Measurements from ENCODE around the gene PTPRE. TPM values are rescaled to one million over a fixed set of nuclear protein-coding genes. Genes with fewer than 3 reads are reported as not detected.

The PTPRE gene
- total and polyA plus RNA-seq, 2 donors: 12.3 to 15.2 TPM

GRCh38 chr10:128114901-128115300 lies 208.0 kb downstream of the PTPRE start:
- Histone ChIP-seq H3K4me3 (ENCODE audit: low read length in 2 of 2) (no peak overlapping the region), H3K36me3 (ENCODE audit: control insufficient read depth in 2 of 2, insufficient read depth in 2 of 2, low read length in 1 of 2) (peaks cover 51 to 96% of the 10 kb centered on the region in 2 donors), H3K4me1 (ENCODE audit: control insufficient read depth in 2 of 2, insufficient read depth in 2 of 2, low read length in 2 of 2) (no peaks in the 10 kb centered on the region), H3K9me3 (ENCODE audit: control insufficient read depth in 2 of 2, insufficient read depth in 1 of 2, low read length in 1 of 2) (no peaks in the 10 kb centered on the region), H3K27me3 (ENCODE audit: control insufficient read depth in 2 of 2, insufficient read depth in 1 of 2, low read length in 1 of 2) (no peaks in the 10 kb centered on the region), H3K27ac (ENCODE audit: low read depth in 1 of 2, low read length in 1 of 2) (no peak overlapping the region)
- WGBS: 97% methylated on average over 2 of the region's 2 CpGs
- DNase-seq (ENCODE audit: low read depth in 6 of 9, low spot score in 9 of 9): no peak

- no peak for DNase-seq (ENCODE audit: low read depth in 6 of 9, low spot score in 9 of 9)
- peaks cover 49 to 91% of the 10 kb centered on the region in 2 donors for H3K36me3 ChIP-seq (ENCODE audit: control insufficient read depth in 2 of 2, insufficient read depth in 2 of 2, low read length in 1 of 2)
These were observed 208.5 kb downstream of the PTPRE start for GRCh38 chr10:128115356-128115755.

GRCh38 chr10:128116187-128116586 lies 209.3 kb downstream of the PTPRE start:
- WGBS: 96% methylated on average over 4 of the region's 4 CpGs
- H3K4me1 ChIP-seq (ENCODE audit: control insufficient read depth in 2 of 2, insufficient read depth in 2 of 2, low read length in 2 of 2): no peaks in the 10 kb centered on the region
- no peaks in the 10 kb centered on the region for H3K9me3 ChIP-seq (ENCODE audit: control insufficient read depth in 2 of 2, insufficient read depth in 1 of 2, low read length in 1 of 2)
- peaks cover 41 to 83% of the 10 kb centered on the region in 2 donors for H3K36me3 ChIP-seq (ENCODE audit: control insufficient read depth in 2 of 2, insufficient read depth in 2 of 2, low read length in 1 of 2)
- no peak for DNase-seq (ENCODE audit: low read depth in 6 of 9, low spot score in 9 of 9)
- no peak overlapping the region for H3K4me3 ChIP-seq (ENCODE audit: low read length in 2 of 2)
- H3K27me3 ChIP-seq (ENCODE audit: control insufficient read depth in 2 of 2, insufficient read depth in 1 of 2, low read length in 1 of 2): no peaks in the 10 kb centered on the region
- no peak overlapping the region for H3K27ac ChIP-seq (ENCODE audit: low read depth in 1 of 2, low read length in 1 of 2)

More at GRCh38 chr10:128115356-128115755, 208.5 kb downstream of the PTPRE start:
- H3K27ac ChIP-seq (ENCODE audit: low read depth in 1 of 2, low read length in 1 of 2): no peak overlapping the region
- H3K4me3 ChIP-seq (ENCODE audit: low read length in 2 of 2): no peak overlapping the region
- no peaks in the 10 kb centered on the region for H3K4me1 ChIP-seq (ENCODE audit: control insufficient read depth in 2 of 2, insufficient read depth in 2 of 2, low read length in 2 of 2)
- over 99% methylated on average over 8 of the region's 8 CpGs for WGBS
- H3K27me3 ChIP-seq (ENCODE audit: control insufficient read depth in 2 of 2, insufficient read depth in 1 of 2, low read length in 1 of 2): no peaks in the 10 kb centered on the region
- H3K9me3 ChIP-seq (ENCODE audit: control insufficient read depth in 2 of 2, insufficient read depth in 1 of 2, low read length in 1 of 2): no peaks in the 10 kb centered on the region

- no peaks in the 10 kb centered on the region for H3K4me1 ChIP-seq (ENCODE audit: control insufficient read depth in 2 of 2, insufficient read depth in 2 of 2, low read length in 2 of 2)
- 97% methylated on average over 13 of the region's 13 CpGs for WGBS
- H3K9me3 ChIP-seq (ENCODE audit: control insufficient read depth in 2 of 2, insufficient read depth in 1 of 2, low read length in 1 of 2): no peaks in the 10 kb centered on the region
- H3K27ac ChIP-seq (ENCODE audit: low read depth in 1 of 2, low read length in 1 of 2): no peak overlapping the region
- H3K36me3 ChIP-seq (ENCODE audit: control insufficient read depth in 2 of 2, insufficient read depth in 2 of 2, low read length in 1 of 2): peaks cover 41 to 80% of the 10 kb centered on the region in 2 donors
- no peak overlapping the region for H3K4me3 ChIP-seq (ENCODE audit: low read length in 2 of 2)
- DNase-seq (ENCODE audit: low read depth in 6 of 9, low spot score in 9 of 9): no peak
- no peaks in the 10 kb centered on the region for H3K27me3 ChIP-seq (ENCODE audit: control insufficient read depth in 2 of 2, insufficient read depth in 1 of 2, low read length in 1 of 2)
These were observed 210.1 kb downstream of the PTPRE start for GRCh38 chr10:128116851-128117615.

- Histone ChIP-seq H3K36me3 (ENCODE audit: control insufficient read depth in 2 of 2, insufficient read depth in 2 of 2, low read length in 1 of 2) (peaks cover 10 to 54% of the 10 kb centered on the region in 2 donors), H3K4me3 (ENCODE audit: low read length in 2 of 2) (no peak overlapping the region), H3K4me1 (ENCODE audit: control insufficient read depth in 2 of 2, insufficient read depth in 2 of 2, low read length in 2 of 2) (peaks cover 12 to 21% of the 10 kb centered on the region in 2 donors), H3K27ac (ENCODE audit: low read depth in 1 of 2, low read length in 1 of 2) (no peak overlapping the region), H3K9me3 (ENCODE audit: control insufficient read depth in 2 of 2, insufficient read depth in 1 of 2, low read length in 1 of 2) (no peaks in the 10 kb centered on the region), H3K27me3 (ENCODE audit: control insufficient read depth in 2 of 2, insufficient read depth in 1 of 2, low read length in 1 of 2) (no peaks in the 10 kb centered on the region)
- no peak for DNase-seq (ENCODE audit: low read depth in 6 of 9, low spot score in 9 of 9)
- WGBS: 96% methylated on average over 5 of the region's 5 CpGs
These were observed 215.0 kb downstream of the PTPRE start for GRCh38 chr10:128121750-128122412.

DNA sequence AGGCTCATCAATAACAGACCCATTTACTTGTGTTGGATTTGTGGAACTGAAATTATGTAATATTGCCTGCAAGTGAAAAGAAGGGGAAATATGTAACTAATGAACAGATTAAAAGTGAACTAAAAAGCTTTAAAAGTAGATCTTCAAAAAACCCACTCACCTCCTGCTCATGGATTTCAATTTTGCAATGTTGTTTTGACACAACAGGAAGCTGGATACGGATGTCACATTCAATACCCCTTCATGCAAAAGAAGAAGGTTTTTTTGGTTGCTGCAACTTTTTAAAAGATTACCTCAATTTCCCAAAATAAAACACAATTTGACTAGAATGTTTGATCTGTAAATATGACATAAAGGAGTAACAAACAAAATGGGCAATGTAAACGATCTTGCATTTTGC lies 216.0 kb downstream of the PTPRE start:
- no peak overlapping the region for H3K27ac ChIP-seq (ENCODE audit: low read depth in 1 of 2, low read length in 1 of 2)
- H3K4me1 ChIP-seq (ENCODE audit: control insufficient read depth in 2 of 2, insufficient read depth in 2 of 2, low read length in 2 of 2): peaks cover 14 to 27% of the 10 kb centered on the region in 2 donors
- DNase-seq (ENCODE audit: low read depth in 6 of 9, low spot score in 9 of 9): no peak
- peaks cover 7 to 44% of the 10 kb centered on the region in 2 donors for H3K36me3 ChIP-seq (ENCODE audit: control insufficient read depth in 2 of 2, insufficient read depth in 2 of 2, low read length in 1 of 2)
- no peaks in the 10 kb centered on the region for H3K27me3 ChIP-seq (ENCODE audit: control insufficient read depth in 2 of 2, insufficient read depth in 1 of 2, low read length in 1 of 2)
- no peaks in the 10 kb centered on the region for H3K9me3 ChIP-seq (ENCODE audit: control insufficient read depth in 2 of 2, insufficient read depth in 1 of 2, low read length in 1 of 2)
- H3K4me3 ChIP-seq (ENCODE audit: low read length in 2 of 2): no peak overlapping the region
- 63% methylated on average over 2 of the region's 2 CpGs for WGBS

DNA sequence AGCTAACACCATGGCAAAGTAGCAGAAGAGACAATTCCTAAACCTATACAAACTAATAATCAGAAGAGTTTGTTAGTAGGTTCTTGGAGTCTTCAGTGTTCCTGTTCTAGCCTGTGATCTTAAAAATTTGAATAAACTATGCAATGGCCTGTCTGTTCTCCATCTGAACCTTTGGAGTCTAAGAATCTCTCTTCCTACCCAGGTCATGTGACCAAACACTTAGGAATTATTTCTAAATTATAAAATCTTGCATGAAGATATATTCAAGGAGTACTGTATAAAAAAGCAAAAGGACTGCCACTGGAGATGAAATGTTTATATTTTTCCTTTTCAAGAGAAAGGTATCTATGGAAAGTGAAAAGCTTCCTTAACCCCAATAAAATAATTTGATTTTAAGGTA lies 216.9 kb downstream of the PTPRE start:
- no peak for DNase-seq (ENCODE audit: low read depth in 6 of 9, low spot score in 9 of 9)
- Histone ChIP-seq H3K4me1 (ENCODE audit: control insufficient read depth in 2 of 2, insufficient read depth in 2 of 2, low read length in 2 of 2) (peaks cover 14 to 27% of the 10 kb centered on the region in 2 donors), H3K27me3 (ENCODE audit: control insufficient read depth in 2 of 2, insufficient read depth in 1 of 2, low read length in 1 of 2) (no peaks in the 10 kb centered on the region), H3K36me3 (ENCODE audit: control insufficient read depth in 2 of 2, insufficient read depth in 2 of 2, low read length in 1 of 2) (peaks cover 7 to 37% of the 10 kb centered on the region in 2 donors), H3K27ac (ENCODE audit: low read depth in 1 of 2, low read length in 1 of 2) (no peak overlapping the region), H3K9me3 (ENCODE audit: control insufficient read depth in 2 of 2, insufficient read depth in 1 of 2, low read length in 1 of 2) (no peaks in the 10 kb centered on the region), H3K4me3 (ENCODE audit: low read length in 2 of 2) (peak overlapping the region; percentile 63 to 76)

- H3K4me3 ChIP-seq (ENCODE audit: low read length in 2 of 2): peak overlapping the region; percentile 63 to 76
- peaks cover 4 to 27% of the 10 kb centered on the region in 2 donors for H3K36me3 ChIP-seq (ENCODE audit: control insufficient read depth in 2 of 2, insufficient read depth in 2 of 2, low read length in 1 of 2)
- peak overlapping the region in 1 of 2 donors; percentile 44 for H3K27ac ChIP-seq (ENCODE audit: low read depth in 1 of 2, low read length in 1 of 2)
- no peaks in the 10 kb centered on the region for H3K27me3 ChIP-seq (ENCODE audit: control insufficient read depth in 2 of 2, insufficient read depth in 1 of 2, low read length in 1 of 2)
- peaks cover 14 to 27% of the 10 kb centered on the region in 2 donors for H3K4me1 ChIP-seq (ENCODE audit: control insufficient read depth in 2 of 2, insufficient read depth in 2 of 2, low read length in 2 of 2)
- no peak for DNase-seq (ENCODE audit: low read depth in 6 of 9, low spot score in 9 of 9)
- H3K9me3 ChIP-seq (ENCODE audit: control insufficient read depth in 2 of 2, insufficient read depth in 1 of 2, low read length in 1 of 2): no peaks in the 10 kb centered on the region
- 49% methylated on average over 11 of the region's 11 CpGs for WGBS
These were observed 218.0 kb downstream of the PTPRE start for GRCh38 chr10:128124813-128125403.

- Histone ChIP-seq H3K36me3 (ENCODE audit: control insufficient read depth in 2 of 2, insufficient read depth in 2 of 2, low read length in 1 of 2) (peaks cover 4 to 27% of the 10 kb centered on the region in 2 donors), H3K9me3 (ENCODE audit: control insufficient read depth in 2 of 2, insufficient read depth in 1 of 2, low read length in 1 of 2) (no peaks in the 10 kb centered on the region), H3K4me1 (ENCODE audit: control insufficient read depth in 2 of 2, insufficient read depth in 2 of 2, low read length in 2 of 2) (peaks cover 14 to 27% of the 10 kb centered on the region in 2 donors), H3K27ac (ENCODE audit: low read depth in 1 of 2, low read length in 1 of 2) (peak overlapping the region in 1 of 2 donors; percentile 65), H3K4me3 (ENCODE audit: low read length in 2 of 2) (peak overlapping the region; percentile 63 to 76), H3K27me3 (ENCODE audit: control insufficient read depth in 2 of 2, insufficient read depth in 1 of 2, low read length in 1 of 2) (no peaks in the 10 kb centered on the region)
- peak in 2 of 9 donors; percentile 21 to 39 for DNase-seq (ENCODE audit: low read depth in 6 of 9, low spot score in 9 of 9)
- WGBS: under 1% methylated on average over 33 of the region's 33 CpGs
These were observed 218.6 kb downstream of the PTPRE start for GRCh38 chr10:128125416-128125943.

Data from thymus (tissue), 11 donors.